Measurements from ENCODE around the gene SPRR5.

The SPRR5 gene

GRCh38 chr1:152969036-152969435 lies 22.0 kb downstream of the SPRR5 start:
- H3K27ac ChIP-seq, result no peak overlapping the region
- TF ChIP-seq ZFX (IDR thresholded peaks at IDR 0.05; ENCODE audit: borderline replicate concordance) (no peak), CTCF (IDR thresholded peaks at IDR 0.05) (no peak)

- TF ChIP-seq ZFX (IDR thresholded peaks at IDR 0.05; ENCODE audit: borderline replicate concordance) (no peak), CTCF (IDR thresholded peaks at IDR 0.05) (no peak)
- no peak within 1 kb of the TSS for H3K27ac ChIP-seq
These were observed 23.5 kb downstream of the SPRR5 start, which contains the start of gene SPRR4 for GRCh38 chr1:152970495-152970894. Gene SPRR4, plus strand, starts transcription at chr1:152970648. Its CDS starts 1,243 bp downstream, at chr1:152971891.

GRCh38 chr1:152972196-152972886 lies 25.3 kb downstream of the SPRR5 start:
- no peak overlapping the region for H3K27ac ChIP-seq
- TF ChIP-seq ZFX (IDR thresholded peaks at IDR 0.05; ENCODE audit: borderline replicate concordance) (no peak), CTCF (IDR thresholded peaks at IDR 0.05) (no peak)

- H3K27ac ChIP-seq, result no peak overlapping the region
- TF ChIP-seq CTCF (IDR thresholded peaks at IDR 0.05) (no peak), ZFX (IDR thresholded peaks at IDR 0.05; ENCODE audit: borderline replicate concordance) (no peak)
These were observed 29.7 kb downstream of the SPRR5 start for GRCh38 chr1:152976688-152977087.

GRCh38 chr1:152977614-152978013 lies 30.6 kb downstream of the SPRR5 start:
- TF ChIP-seq ZFX (IDR thresholded peaks at IDR 0.05; ENCODE audit: borderline replicate concordance), result no peak
- no peak for TF ChIP-seq CTCF (IDR thresholded peaks at IDR 0.05)
- no peak overlapping the region for H3K27ac ChIP-seq

GRCh38 chr1:152980676-152981075 lies 33.7 kb downstream of the SPRR5 start:
- TF ChIP-seq CTCF (IDR thresholded peaks at IDR 0.05) (no peak), ZFX (IDR thresholded peaks at IDR 0.05; ENCODE audit: borderline replicate concordance) (no peak)
- no peak overlapping the region for H3K27ac ChIP-seq

GRCh38 chr1:152981146-152981871 lies 34.3 kb downstream of the SPRR5 start:
- no peak for TF ChIP-seq ZFX (IDR thresholded peaks at IDR 0.05; ENCODE audit: borderline replicate concordance)
- TF ChIP-seq CTCF (IDR thresholded peaks at IDR 0.05), result no peak
- H3K27ac ChIP-seq, result no peak overlapping the region

All from 22Rv1 (cell line).